C1 segment of cervical spinal cord (tissue), 14 donors: Measurements from ENCODE around the gene IL18BP.

ENCODE experiments used
- DNase-seq, 14 donors: peaks; one replicate each; lab custom pipeline; 2025; lab: John Stamatoyannopoulos, UW

Gene IL18BP

DNA sequence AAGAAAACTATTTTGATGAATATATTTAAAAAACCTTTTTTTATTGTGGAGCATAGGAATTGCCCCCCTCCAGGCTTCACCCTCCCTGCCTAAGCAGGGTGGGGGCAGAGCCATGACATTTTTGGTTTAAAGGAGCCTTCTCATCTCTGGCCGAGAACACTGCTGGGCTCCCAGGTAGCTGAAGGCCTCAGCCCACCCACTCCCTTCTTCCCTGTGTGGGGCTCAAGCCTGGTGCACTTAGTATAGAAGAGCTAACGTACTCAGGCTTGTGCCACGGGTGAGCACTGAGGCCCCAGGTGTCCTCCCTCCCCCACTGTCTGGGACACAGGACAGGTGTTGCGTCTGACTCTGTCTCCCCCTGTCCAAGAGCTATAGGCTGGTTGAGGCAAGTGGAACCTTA, 2.2 kb upstream of the IL18BP start:
- DNase-seq: no peak

DNA sequence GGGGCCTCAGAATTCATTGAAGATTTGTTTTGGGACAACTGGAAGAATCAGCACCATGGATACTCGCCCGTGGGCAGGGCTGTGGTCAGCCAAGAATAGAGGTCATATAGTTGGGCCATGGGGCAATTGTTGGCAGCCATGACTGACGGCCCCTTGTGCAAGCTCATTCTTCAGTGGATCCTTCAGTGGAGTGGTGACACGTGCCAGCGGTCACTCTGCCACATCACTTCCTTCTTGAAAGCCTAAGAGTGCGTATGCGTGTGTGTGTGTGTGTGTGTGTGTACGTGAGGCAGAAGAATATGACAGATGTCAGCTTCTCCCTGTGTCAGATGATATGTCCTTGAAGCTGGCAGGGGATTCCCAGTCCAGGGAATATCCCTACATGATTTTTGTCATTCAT, 1.8 kb upstream of the IL18BP start:
- no peak for DNase-seq

DNA sequence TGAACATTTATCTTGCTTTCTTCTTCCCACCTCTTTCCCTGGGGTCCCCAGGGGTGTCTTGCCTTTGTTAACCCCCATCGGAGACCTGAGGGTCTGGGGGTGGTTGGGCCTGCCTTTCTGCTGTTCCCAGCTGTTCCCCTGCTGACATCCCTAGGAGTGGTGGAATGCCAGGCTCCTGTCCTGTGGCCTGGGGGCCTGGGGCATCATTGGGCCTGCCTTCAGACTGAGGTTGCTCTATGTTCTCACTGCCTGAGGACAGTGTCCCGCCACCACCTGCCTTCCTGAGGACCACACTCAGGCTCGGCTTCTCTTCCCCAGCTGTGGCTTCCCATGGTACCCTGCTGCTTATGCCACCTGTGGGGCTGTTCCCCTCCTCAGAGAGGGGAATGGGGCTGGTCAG, 1.1 kb upstream of the IL18BP start:
- DNase-seq: no peak

DNA sequence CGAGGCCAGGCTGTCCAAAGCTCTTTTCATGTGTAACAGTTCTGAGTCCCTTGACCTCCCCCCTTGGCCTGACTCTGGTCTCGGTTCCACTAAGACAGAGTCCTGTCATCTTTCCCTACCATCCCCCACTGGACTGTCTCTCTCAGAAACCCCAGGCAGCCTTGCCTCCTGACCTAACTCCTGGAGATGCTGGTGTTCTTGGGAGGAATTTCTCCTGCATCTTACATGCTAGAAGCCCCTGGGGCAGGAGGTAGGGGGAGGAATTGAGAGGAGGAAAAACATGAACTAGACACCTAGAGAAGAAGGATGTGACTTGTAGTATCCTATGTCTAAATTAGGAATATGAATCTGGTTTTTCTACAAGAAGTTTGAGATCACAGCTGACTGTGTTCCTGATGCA, 648 bp upstream of the IL18BP start:
- DNase-seq: no peak

DNA sequence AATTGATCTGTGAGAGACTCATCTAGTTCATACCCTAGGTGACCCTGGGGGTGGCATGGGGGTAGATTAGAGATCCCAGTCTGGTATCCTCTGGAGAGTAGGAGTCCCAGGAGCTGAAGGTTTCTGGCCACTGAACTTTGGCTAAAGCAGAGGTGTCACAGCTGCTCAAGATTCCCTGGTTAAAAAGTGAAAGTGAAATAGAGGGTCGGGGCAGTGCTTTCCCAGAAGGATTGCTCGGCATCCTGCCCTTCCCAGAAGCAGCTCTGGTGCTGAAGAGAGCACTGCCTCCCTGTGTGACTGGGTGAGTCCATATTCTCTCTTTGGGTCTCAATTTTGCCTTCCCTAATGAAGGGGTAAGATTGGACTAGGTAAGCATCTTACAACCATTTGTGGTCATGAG, 653 bp downstream of the IL18BP start:
- peak in 1 of 14 donors; percentile 68 for DNase-seq

DNA sequence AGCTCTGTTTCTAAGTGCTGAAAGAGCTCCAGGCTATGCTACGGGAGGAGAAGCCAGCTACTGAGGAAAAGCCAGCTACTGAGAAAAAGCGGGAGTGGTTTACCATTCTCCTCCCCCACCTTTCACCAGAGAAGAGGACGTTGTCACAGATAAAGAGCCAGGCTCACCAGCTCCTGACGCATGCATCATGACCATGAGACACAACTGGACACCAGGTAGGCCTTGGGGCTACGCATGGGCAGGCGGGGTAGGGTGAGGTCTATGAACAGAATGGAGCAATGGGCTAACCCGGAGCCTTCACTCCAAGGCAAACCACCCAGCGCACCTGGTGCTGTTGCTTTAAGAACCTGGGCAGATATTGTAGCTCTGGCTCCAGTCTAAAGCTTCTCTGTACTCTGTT, 1.1 kb downstream of the IL18BP start:
- DNase-seq: peak in 1 of 14 donors; percentile 68

DNA sequence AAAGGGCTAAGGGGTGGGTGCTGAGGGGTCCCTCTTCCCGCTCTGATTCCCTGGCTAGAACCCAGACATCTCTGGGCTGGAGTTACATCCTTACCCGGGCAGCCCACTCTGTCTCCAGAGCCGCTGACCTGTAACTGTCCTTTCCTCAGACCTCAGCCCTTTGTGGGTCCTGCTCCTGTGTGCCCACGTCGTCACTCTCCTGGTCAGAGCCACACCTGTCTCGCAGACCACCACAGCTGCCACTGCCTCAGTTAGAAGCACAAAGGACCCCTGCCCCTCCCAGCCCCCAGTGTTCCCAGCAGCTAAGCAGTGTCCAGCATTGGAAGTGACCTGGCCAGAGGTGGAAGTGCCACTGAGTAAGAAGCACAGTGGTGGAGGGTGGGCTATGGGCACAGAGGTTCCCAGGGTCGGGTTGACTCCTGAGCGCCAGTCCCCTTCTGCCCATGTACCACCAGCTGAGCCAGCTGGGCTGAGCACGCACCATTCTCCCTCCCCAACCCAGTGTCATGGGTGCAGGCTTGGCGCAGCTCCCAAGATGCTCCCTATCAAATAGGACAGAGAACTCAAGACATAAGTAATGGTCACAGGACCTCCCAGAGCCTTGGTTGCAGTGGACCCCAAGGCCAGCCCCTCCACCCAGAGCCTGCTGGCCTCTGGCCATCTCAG, 1.6 kb downstream of the IL18BP start:
- no peak for DNase-seq

DNA sequence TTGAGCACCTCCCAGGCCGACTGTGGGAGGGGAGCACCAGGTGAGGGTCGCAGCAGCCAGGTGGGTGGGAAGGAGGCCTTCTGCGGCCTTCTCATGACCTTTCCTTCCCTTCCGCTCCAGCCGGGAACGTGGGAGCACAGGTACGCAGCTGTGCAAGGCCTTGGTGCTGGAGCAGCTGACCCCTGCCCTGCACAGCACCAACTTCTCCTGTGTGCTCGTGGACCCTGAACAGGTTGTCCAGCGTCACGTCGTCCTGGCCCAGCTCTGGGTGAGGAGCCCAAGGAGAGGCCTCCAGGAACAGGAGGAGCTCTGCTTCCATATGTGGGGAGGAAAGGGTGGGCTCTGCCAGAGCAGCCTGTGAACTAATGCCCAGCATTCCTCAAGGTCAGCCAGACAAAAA, 2.6 kb downstream of the IL18BP start:
- no peak for DNase-seq

DNA sequence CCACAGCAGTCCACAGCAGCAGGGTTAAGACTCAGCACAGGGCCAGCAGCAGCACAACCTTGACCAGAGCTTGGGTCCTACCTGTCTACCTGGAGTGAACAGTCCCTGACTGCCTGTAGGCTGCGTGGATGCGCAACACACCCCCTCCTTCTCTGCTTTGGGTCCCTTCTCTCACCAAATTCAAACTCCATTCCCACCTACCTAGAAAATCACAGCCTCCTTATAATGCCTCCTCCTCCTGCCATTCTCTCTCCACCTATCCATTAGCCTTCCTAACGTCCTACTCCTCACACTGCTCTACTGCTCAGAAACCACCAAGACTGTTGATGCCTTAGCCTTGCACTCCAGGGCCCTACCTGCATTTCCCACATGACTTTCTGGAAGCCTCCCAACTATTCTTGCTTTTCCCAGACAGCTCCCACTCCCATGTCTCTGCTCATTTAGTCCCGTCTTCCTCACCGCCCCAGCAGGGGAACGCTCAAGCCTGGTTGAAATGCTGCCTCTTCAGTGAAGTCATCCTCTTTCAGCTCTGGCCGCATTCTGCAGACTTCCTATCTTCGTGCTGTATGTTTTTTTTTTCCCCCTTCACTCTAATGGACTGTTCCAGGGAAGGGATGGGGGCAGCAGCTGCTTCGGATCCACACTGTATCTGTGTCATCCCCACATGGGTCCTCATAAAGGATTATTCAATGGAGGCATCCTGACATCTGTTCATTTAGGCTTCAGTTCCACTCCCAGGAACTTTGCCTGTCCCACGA, 3.3 kb downstream of the IL18BP start:
- no peak for DNase-seq

DNA sequence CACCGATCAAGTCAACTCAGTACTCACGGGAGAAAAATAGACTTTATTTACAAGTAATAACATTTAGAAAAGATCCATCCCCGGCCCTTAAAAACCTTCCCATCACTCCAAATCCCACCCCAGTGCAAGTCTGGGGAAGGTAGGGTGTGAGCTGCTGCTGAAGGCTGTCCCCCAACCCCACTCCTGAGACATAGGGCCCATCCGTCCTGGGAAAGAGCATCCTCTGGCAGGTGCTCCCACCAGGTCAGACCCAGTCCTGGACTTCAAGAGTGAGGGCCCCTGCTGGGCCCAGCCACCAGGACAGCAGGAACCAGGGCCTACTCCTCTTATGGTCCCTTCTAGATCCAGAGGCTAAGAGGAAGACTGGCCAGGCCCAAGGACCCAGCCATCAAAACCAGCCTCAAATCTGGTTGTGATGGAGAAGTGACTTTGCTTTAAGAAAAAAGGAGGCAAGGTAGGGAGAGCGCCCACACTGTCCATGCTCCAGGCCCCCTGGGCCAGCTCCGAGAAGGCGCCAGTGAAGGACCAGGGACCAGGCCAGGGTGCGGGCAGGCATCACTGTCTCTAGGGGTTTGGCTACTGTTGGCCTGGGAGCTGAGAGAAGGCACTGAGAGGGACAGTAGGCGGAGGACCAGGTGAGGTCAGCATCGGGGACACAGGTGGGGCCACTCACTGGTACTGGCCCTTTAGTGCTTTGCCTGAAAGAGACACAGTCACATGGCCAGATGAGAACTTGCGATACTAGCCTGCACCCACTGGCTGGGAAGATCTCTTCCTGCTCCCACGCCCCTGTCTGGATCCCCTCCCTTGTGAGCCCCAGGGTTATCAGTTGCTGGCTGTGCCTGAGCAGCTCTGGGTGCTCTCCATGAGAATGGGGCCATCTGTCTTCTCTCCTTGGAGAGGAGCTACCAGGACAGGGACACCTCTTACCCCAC, 4.4 kb downstream of the IL18BP start:
- no peak for DNase-seq

DNA sequence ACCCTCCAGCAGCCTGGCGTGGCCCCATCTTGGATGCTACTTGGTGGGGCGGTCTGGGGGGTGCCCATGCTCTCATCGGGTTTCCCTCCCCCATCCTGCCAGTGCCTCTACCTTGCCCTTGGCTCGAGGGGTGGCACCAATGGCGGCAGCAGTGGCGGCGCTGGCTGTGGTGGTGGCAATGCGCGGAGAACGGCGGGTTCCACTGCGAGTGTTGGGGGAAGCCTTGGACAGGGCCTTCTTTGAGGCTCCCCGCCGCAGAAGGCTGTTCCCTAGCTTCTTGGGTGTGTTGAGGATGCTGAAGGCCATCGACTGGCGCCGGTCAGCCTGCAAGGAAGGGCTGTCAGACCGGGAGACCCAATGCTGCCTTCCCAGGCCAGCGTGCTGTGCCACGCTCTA, 5.1 kb downstream of the IL18BP start:
- DNase-seq: no peak

DNA sequence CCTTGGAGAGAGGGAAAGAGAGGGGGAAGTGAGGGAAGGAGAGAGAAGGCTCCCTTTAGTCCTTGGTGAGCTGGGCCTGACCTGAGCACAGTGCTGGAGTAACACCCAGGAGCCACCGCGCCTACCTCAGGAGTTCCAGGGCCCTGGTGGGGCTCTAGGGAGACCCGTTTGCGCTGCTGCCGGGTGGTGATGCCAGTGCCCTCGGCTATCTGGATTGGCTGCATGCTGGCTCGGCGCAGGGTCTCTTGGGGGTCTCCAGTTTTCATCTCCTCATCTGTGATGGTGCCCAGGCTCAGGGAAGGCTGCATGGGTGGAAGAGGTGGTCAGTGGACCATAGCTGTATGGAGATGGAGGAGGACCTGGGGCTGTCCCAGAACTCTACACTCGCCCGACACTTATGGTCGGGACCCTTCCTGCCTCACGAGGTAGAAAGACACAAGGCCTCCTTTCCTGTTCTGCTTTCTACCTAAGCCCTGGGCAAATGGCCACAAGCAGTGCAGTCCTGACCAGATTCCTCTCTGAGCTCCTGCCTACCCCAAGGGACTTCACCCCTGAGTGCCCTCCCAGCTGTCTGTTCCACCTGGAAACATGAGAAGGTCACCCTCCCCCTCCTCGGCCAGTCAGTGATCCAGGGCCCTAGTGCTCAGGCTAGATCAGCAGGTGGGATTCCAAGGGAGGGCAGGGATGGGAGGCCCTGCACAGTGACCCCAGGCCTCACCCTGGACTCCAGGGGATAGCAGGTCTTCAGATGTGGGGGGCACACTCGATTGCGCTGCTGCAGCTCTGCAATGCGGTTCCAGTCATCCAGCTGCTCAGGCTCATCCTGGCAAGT, 6.0 kb downstream of the IL18BP start:
- DNase-seq: no peak

DNA sequence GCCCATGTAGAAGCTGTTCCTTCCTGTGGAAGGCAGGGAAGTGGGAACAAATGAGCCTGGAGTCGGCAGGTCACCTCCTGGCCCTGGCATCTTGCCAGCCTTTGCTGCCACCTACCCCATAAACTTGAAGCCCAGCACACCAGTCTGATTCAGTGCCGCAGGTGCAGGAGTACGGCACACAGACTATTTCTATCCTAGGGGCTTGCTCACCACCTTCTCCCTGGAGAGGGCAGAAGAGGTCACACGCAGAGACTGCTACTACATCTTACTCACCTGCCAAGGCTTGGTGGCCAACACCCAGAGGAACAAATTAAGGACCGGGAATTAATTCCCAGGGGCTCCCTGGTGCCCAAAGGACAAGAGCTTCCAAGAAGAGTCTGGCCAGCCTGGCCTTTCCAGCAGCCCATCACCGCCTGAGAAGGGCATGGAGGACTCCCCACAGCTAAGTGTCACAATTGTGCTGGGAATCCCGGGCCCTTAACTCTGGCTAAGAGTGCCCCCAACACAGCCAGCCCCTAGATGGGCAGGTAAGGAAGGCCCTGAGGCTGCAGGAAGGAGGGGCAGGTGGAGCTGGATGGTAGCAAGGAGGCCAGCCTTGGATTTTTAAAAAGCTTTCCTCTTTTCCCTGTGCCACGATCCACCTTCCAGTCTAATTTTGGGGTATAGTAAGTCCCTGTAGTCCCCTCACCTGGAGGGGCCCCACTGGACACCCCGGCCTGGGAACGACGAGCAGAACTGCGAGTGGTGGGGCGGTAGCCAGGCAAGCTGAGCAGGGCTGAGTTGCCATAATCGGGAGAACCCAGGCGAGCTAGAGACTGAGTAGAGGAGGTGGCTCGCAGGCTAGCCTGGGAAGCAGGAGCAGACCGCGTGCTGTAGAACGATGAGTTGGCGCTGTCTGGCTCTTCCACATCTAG, 6.9 kb downstream of the IL18BP start:
- no peak for DNase-seq

DNA sequence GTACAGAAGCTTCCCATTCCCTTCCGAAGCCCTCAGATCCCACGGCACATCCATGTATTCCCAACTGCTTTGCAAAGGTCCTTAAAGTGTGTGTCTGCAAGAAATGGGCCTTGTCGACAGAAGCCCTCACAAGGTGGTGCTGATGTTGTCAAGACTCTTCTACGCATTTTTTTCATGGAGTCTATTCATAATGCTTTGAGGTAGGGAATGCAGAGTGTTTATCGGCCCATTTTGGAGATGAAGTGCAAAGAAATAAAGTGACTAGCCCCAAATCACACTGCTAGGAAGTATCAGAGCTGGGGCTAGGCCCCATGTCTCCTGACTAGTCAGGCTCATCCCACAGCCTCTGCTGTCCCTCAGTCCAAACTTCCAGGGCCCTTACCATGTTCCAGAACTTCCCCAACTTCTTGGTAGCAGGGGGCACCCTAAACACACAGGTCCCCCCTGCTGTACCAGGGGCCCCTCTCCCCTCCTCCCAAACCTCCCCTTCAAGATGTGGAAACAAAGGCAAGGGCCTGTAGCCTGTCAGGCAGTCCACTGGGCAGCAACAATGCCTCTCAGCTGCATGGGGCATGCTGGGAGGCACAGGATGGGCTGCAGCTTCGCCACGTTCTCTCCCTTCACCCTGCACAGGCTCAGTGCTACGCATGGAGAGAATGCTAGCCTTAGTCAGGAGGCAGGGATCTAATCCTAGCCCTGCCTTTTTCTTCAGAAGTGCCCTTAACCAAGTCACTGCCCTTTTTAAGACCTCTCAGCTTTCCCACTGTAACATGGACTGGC, 7.8 kb downstream of the IL18BP start:
- no peak for DNase-seq

DNA sequence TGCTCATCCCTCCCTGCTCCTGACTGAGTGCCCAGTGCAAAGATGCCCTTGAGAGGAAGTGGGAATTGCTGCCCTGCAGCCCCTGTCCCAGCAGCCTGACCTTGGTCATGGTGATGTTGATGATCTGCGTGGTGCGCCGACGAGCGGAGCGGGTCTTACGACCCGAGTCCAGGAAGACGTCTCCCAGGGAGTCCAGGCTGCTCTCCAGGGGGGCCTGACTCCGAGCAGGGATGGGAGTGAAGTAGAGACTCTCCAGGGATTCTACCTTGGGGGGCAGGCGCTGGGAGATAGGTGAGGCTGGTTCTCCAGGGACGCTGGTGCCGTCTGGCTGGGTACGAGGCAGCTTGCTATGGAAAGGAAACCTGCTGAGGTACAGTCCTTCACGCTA, 8.4 kb downstream of the IL18BP start:
- no peak for DNase-seq

DNA sequence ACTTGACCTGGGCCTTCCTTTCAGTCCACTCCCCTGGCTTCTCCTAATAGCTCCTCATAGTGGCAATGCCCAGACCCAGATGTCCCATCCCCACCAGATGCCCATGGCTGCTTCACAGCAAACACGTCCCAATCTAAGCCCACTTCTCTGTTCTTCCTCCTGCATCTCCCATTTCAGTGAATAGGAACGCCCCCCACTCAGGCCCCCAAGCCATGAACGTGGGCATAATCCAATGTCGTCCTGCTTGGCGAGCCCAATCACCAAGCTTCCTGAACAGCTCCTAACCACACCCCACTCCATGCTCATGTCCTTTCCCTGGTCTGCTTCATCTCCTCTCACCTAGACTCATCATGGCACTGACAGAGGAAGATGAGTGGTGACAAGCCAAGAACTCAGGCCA, 8.9 kb downstream of the IL18BP start:
- DNase-seq: no peak

DNA sequence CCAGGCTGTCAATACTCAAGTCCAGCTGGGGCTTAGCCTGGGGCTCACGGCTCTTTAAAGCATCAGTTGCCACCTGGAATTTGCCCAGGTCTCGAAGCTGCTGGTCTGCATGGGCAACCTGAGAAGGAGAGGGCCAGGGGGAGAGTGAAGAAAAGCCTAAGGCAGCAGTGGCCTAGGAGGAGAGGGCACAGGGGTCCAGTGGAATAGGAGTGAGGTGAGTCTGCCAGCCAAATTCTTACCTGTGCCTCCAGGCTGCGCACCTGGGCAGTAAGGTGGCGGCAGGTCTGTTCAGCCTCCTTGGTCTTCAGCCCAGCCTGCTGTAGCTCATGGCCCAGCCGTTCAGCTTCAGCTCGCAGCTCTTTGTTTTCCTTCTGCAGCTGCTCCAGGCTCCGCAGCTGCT, 10.0 kb downstream of the IL18BP start:
- DNase-seq: no peak

DNA sequence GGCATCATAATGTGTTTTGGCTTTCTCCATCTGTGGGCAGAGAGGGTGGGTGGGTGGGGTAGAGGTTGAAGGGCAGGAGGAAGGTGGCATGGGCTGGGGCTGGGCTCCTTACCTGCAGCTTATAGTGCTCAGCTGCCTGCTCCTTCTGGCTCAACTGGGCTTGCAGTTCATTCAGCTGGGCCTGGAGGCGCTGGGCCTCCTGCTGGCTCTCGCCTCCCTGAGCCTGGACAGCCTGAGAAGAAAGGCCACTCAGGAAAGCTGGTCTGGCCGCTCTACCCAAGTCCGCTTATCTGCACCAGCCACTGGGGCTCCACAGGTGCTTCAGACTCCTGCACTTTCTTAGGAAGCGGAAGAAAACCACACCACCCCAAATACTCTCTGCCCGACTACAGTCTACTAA, 10.4 kb downstream of the IL18BP start:
- no peak for DNase-seq

DNA sequence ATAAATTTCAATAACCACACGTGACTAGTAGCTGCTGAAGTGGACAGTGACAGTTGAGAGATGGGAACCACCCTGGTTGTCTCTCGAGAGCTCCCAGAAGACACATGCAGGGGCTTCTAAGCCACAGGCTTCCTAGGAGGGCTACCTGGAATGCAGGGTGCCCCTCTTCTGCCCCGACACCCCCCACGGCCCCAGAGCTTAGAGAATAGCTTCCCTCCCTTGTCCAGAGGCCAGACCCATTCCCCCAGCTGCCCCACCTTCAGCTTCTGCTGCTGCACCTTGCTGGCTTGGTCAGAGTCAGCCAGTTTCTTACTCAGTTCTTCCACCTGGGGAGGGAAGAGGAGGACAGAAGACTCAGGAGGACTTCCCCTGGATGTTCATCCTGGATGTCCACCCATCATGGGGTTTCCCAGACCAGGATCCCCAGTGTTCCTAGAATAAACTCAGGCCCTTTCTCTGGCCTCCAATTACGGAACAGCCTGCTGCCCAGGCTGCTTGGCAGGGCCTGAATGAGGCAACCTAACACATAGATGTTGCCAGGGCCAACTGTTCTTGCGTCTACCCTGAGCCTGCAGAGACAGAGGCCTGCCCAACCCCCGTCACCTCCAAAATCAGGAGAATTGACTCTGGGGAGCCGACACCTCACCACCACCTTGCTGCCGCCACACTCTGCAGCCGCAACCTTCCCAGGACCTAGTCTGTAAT, 12.0 kb downstream of the IL18BP start:
- DNase-seq: peak in 2 of 14 donors; percentile 58 to 64
